ENCODE data around the gene RTN4R.

DNA sequence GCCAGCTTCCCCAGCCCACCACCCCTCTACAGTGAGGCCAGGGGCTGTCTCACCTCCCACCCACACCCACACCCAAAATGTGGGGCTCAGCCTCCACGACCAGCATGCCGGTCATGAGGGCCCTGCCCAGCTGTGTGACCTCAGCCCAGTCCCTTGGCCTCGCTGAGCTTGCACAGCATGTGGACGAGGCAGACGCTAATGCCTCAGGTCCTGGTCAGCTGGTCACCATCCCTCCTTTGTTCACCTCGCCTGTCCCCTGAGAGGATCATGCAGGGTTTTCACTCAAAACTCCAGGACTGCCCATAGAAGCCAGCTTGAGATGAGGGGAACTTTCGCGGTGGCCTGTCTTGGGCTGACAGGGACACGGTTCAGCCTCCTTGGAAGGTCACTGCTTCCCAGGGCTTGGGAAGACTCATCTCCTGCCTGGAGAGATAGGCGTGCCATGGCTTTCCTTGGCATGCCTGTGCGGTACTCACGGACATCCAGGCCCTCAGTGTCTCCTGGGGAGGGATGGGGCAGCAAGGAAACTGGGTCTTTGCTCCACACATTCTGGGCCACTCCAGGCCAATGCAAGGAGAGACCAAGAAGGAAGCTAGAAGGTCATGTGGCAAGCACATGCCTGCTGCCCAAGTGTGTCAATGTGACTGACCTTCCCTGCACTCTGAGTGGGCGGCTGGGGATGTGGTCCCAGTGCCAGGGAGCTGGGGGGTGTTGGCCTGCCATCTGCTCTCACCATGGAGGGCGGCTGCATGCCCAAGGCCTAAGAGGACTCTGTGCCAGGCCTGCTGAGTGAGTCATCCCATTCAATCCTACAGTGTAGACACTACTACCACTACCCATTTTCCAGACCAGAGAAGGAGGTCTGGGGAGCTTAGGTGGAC lies 3.2 kb upstream of the RTN4R start:
- TF ChIP-seq EZH2 (IDR thresholded peaks at IDR 0.05; ENCODE audit: low read length, unreplicated experiment), result no peak
- TF ChIP-seq, protein P1, sequence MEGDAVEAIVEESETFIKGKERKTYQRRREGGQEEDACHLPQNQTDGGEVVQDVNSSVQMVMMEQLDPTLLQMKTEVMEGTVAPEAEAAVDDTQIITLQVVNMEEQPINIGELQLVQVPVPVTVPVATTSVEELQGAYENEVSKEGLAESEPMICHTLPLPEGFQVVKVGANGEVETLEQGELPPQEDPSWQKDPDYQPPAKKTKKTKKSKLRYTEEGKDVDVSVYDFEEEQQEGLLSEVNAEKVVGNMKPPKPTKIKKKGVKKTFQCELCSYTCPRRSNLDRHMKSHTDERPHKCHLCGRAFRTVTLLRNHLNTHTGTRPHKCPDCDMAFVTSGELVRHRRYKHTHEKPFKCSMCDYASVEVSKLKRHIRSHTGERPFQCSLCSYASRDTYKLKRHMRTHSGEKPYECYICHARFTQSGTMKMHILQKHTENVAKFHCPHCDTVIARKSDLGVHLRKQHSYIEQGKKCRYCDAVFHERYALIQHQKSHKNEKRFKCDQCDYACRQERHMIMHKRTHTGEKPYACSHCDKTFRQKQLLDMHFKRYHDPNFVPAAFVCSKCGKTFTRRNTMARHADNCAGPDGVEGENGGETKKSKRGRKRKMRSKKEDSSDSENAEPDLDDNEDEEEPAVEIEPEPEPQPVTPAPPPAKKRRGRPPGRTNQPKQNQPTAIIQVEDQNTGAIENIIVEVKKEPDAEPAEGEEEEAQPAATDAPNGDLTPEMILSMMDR (conservative IDR thresholded peaks at IDR 0.05; ENCODE audit: low read depth, low read length), result no peak
- no peak for TF ChIP-seq EZH2phosphoT487 (IDR thresholded peaks at IDR 0.05; ENCODE audit: borderline replicate concordance, low read length)

Measured in PC-3 (cell line).